Left lung (tissue), 10 donors: ENCODE data around the gene GALNT2. TPM values are rescaled to one million over a fixed set of nuclear protein-coding genes. Genes with fewer than 3 reads are reported as not detected.

Experiments used
- ATAC-seq: fragments of 200-7000 bp; cut with Tn5 transposase; one replicate; pipeline ENCODE4 v1.9.1; 2020; ENCODE audit warnings: moderate library complexity
- DNase-seq, 4 donors: peaks; one replicate each; pipeline ENCODE4 v3.0.0-alpha.2; 2013 to 2020
- H3K27ac ChIP-seq, 2 donors: fragments of 200-600 bp; sonication (generic) in 1 of 2; one replicate each; pipeline versions ENCODE4 v1.5.0 to v1.8.0; 2020 to 2021
- H3K27me3 ChIP-seq, 2 donors: fragments of 200-600 bp; sonication (generic) in 1 of 2; one replicate each; pipeline versions ENCODE4 v1.5.0 to v1.8.0; 2020 to 2021
- H3K36me3 ChIP-seq, 2 donors: fragments of 200-600 bp; sonication (generic) in 1 of 2; one replicate each; pipeline versions ENCODE4 v1.5.0 to v1.8.0; 2020 to 2021
- H3K4me1 ChIP-seq, 2 donors: fragments of 200-600 bp; one replicate each; pipeline ENCODE4 v1.8.0; 2021
- H3K4me3 ChIP-seq, 2 donors: fragments of 200-600 bp; sonication (generic) in 1 of 2; one replicate each; pipeline versions ENCODE4 v1.5.0 to v1.8.0; 2020 to 2021; ENCODE audit warnings: mild to moderate bottlenecking in 1 of 2
- H3K9me3 ChIP-seq, 2 donors: fragments of 200-600 bp; sonication (generic) in 1 of 2; one replicate each; pipeline versions ENCODE4 v1.5.0 to v1.8.0; 2020 to 2021
- CTCF ChIP-seq, 2 donors: fragments of 200-600 bp; sonication (generic) in 1 of 2; IDR thresholded peaks; one replicate each; pipeline versions ENCODE4 v1.5.0 to v1.8.0; 2021; ENCODE audit warnings: antibody characterized with exemption in 2 of 2
- intact Hi-C, 2 donors: fragments of 100-400 bp; cut with DNase I; formaldehyde crosslinking; loops; one replicate each; pipeline versions ENCODE4 v1.11.2 to v1.14.2; 2022
- polyA plus RNA-seq, 6 donors: library from polyadenylated mRNA; unstranded; fragments of 120-200 nt; gene quantifications; one replicate each; pipeline ENCODE4 v1.2.1, GENCODE V29; 2013; ENCODE audit not compliant: insufficient read length in 6 of 6
- total RNA-seq, 2 donors: library from RNA; stranded (reverse); fragmentation: NEBNext Ultra II Directional; extraction: Animal tissue kit (Norgen Biotek cat#: 25700); gene quantifications; one replicate each; pipeline ENCODE4 v1.2.1, GENCODE V29; 2021
- donor health status: DM: no; HTN: yes; CAD: no.
- donor health status: DM: no; HTN: no; CAD: no.

GALNT2 gene
- total and polyA plus RNA-seq, 8 donors = 27.6 to 114 (median 40.0) TPM

GRCh38 chr1:230268371-230269170, 201.5 kb downstream of the GALNT2 start:
- H3K36me3 ChIP-seq = peaks cover 0 to 67% of the 10 kb centered on the region in 2 donors
- intact Hi-C loops = loop anchor here in 1 of 2 donors (5.0 kb wide), 1 partner anchor 606 kb away; no protein-coding TSS in a partner anchor
- H3K27me3 ChIP-seq = no peaks in the 10 kb centered on the region
- H3K9me3 ChIP-seq = no peaks in the 10 kb centered on the region
- peaks cover 4 to 15% of the 10 kb centered on the region in 2 donors for H3K4me1 ChIP-seq
- no peak overlapping the region for H3K27ac ChIP-seq
- DNase-seq (peak in 2 of 4 donors; percentile 34 to 57), ATAC-seq (peak; percentile 85)
- H3K4me3 ChIP-seq = no peak overlapping the region
- TF ChIP-seq CTCF (IDR thresholded peaks at IDR 0.05) = peak; percentile 9 to 45

GRCh38 chr1:230270185-230270558, 203.1 kb downstream of the GALNT2 start:
- no peak overlapping the region for H3K27ac ChIP-seq
- no peak for ATAC-seq
- intact Hi-C loops = no loop called here

DNA sequence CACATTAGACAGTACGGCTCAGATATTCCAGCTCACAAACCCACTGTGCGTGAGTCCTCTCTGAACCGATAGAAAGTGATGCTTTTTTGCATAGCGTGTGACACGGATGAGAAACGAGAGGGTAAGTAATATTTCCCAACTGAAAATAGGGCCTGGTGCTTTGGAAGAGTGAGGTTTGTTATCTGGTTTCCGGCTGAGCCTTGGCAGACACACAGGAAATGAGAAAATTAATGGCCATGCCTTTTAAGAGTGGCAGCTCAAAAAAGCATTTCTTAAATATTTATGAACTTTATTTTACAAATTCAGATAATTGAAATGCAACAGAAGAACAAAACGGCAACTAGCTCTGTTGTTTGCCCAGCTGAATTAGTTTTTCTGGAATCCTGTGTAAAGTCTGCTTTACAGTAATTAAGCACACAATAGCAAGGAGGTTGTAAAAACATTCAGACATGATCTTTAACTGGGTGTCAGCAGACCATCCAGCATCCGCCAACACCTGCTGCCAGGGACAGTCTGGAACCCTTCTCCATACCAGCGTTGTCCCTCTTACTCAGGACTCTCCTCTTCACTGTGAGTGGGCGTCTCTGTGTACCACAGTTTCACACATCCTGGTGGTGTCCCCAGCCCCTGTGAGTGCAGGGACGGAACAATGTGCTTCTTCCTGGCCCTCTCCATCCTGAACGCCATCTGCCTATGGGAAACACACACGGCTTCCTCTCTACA, 203.7 kb downstream of the GALNT2 start:
- ATAC-seq (peak; percentile 4), DNase-seq (peak in 1 of 4 donors; percentile 26)
- no peaks in the 10 kb centered on the region for H3K9me3 ChIP-seq
- H3K4me1 ChIP-seq = peaks cover 4 to 15% of the 10 kb centered on the region in 2 donors
- peaks cover 0 to 63% of the 10 kb centered on the region in 2 donors for H3K36me3 ChIP-seq
- intact Hi-C loops = no loop called here
- no peak overlapping the region for H3K27ac ChIP-seq
- H3K27me3 ChIP-seq = no peaks in the 10 kb centered on the region
- no peak overlapping the region for H3K4me3 ChIP-seq
- TF ChIP-seq CTCF (IDR thresholded peaks at IDR 0.05) = no peak

More at GRCh38 chr1:230270185-230270558, 203.1 kb downstream of the GALNT2 start:
- peak in 2 of 4 donors; percentile 3 to 13 for DNase-seq
- Histone ChIP-seq H3K4me3 (no peak overlapping the region), H3K36me3 (peaks cover 0 to 63% of the 10 kb centered on the region in 2 donors), H3K9me3 (no peaks in the 10 kb centered on the region), H3K4me1 (peaks cover 4 to 15% of the 10 kb centered on the region in 2 donors), H3K27me3 (no peaks in the 10 kb centered on the region)
- TF ChIP-seq CTCF (IDR thresholded peaks at IDR 0.05) = no peak

DNA sequence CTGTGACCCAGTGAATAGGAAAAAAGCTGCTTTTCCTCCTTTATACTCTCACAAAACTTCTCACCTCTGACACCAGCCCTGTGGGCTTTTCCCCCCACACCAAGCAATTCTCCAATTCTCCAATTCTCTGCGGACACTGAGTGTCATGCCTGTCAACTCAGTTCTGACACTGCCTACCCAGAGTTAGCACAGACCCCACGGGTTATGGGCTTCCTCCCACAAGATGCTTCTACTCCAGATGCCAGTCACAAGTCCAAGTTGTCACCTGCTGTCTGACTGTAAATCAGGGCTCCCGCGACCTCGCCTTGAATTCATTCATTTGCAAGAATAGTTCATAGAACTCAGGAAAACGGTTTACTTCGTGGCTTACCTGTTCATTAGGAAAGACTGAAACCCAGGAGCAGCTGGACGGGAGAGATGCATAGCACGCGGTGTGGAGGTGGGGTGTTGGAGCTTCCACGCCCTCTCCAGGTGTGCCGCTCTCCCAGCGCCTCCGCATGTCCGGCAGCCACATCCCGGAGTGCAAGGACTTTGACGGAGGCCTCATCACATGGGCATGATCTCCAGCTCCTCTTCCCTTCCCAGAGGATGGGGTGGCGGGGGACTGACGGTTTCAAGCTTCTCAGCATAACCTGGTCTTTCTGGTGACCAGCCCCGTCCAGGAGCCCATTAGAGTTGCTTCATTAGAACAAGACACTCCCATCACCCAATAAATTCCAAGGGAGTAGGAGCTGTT, 204.4 kb downstream of the GALNT2 start:
- DNase-seq (no peak), ATAC-seq (no peak)
- no peak overlapping the region for H3K27ac ChIP-seq
- intact Hi-C loops = no loop called here
- no peak for TF ChIP-seq CTCF (IDR thresholded peaks at IDR 0.05)
- H3K36me3 ChIP-seq = peaks cover 0 to 63% of the 10 kb centered on the region in 2 donors
- H3K4me3 ChIP-seq = no peak overlapping the region
- no peaks in the 10 kb centered on the region for H3K9me3 ChIP-seq
- H3K27me3 ChIP-seq = no peaks in the 10 kb centered on the region
- H3K4me1 ChIP-seq = peaks cover 4 to 15% of the 10 kb centered on the region in 2 donors
